ENCODE measurements around the gene LYSMD2.

Gene LYSMD2

DNA sequence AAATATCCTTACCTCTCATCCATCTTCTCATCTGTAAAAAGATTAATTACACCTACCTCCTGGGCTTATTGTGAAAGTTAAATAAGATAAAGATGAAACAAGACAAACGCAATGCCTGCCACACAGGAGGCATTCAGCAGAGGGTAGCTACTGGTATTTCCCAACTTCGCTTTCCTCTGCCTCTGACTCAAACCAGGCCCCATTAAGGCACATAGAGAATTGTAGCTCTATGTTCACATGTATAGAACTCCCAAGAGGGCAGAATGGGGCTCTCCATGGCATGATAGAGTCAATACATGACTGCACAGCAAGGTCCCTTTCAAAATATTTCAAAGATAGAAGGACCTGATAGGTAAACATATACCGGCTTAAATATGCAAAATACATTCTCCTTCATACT is 1.4 kb downstream of the LYSMD2 start:
- Histone ChIP-seq H3K4me3 (ENCODE audit: insufficient read depth, low read depth, low read length) (no peak overlapping the region), H3K27me3 (ENCODE audit: control insufficient read depth, insufficient read depth, low read length, poor library complexity, severe bottlenecking) (peaks cover 48% of the 10 kb centered on the region), H3K27ac (ENCODE audit: insufficient read depth, low read depth, low read length, poor library complexity, severe bottlenecking) (no peak overlapping the region), H3K36me3 (ENCODE audit: control insufficient read depth, insufficient read depth, low read length) (no peaks in the 10 kb centered on the region), H3K9me3 (ENCODE audit: control insufficient read depth, low read length) (no peaks in the 10 kb centered on the region), H3K4me1 (ENCODE audit: control insufficient read depth, insufficient read depth, low read length) (peaks cover 5% of the 10 kb centered on the region)
- WGBS, 2 experiments = 83 to 94% methylated on average over 2 to 3 of the region's 3 CpGs

DNA sequence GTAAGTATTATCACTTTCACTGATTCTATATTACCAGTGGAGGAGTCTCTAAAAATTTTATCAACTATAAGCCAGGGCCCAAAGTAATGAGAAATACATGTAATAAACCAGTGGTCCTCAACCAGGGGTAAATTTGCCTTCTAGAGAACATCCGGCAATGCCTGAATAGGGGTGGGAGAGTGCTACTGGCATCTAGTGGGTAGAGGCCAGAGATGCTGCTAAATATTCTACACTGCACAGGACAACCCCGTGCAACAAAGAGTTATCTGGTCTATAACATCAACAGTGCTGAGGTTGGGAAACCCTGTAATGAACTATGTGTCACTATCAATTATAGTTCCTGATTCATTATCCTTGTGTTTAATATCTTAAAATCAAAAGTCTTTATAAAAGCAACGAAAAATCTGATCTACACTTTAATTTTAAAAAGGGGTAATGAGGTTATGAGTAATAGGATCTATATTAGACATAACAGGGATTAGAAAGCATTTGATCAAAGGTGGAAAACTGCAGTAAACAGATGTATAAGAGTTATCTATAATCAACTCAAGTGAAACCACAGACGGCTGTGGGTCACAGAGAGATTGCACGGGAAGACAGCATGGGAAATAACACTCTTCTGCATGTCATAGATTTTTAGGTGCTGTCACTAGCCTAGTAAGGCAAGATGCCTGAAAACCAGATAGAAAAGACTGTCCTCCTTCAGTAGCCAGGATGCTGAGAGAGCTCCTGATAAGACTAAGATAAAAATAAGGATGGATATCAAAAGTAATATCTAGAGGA is 2.0 kb downstream of the LYSMD2 start:
- Histone ChIP-seq H3K27ac (ENCODE audit: insufficient read depth, low read depth, low read length, poor library complexity, severe bottlenecking) (no peak overlapping the region), H3K36me3 (ENCODE audit: control insufficient read depth, insufficient read depth, low read length) (no peaks in the 10 kb centered on the region), H3K4me3 (ENCODE audit: insufficient read depth, low read depth, low read length) (no peak overlapping the region), H3K9me3 (ENCODE audit: control insufficient read depth, low read length) (no peaks in the 10 kb centered on the region), H3K27me3 (ENCODE audit: control insufficient read depth, insufficient read depth, low read length, poor library complexity, severe bottlenecking) (peaks cover 48% of the 10 kb centered on the region), H3K4me1 (ENCODE audit: control insufficient read depth, insufficient read depth, low read length) (peaks cover 5% of the 10 kb centered on the region)
- whole genome bisulfite sequencing, 2 experiments = 81 to 92% methylated on average over 4 to 5 of the region's 5 CpGs

DNA sequence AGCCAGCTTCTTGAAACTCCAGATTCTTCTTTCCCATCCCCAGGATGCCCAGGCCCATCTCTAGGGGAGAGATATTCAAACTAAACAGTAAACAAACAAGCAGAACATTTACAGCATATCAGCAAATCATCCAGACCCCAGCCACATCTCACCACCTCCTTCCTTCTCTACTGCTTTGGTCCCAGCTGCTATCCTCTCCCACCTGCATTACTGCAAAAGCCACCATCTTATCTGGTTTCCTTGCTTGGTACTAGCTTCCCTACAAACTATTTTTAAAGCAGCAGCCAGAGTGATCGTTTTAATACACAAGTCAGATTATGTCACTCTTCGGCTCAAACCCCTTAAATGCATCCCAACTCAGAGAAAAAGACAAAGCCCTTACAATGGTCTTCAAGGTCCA is 4.8 kb downstream of the LYSMD2 start:
- Histone ChIP-seq H3K27ac (ENCODE audit: insufficient read depth, low read depth, low read length, poor library complexity, severe bottlenecking) (no peak overlapping the region), H3K9me3 (ENCODE audit: control insufficient read depth, low read length) (no peaks in the 10 kb centered on the region), H3K4me1 (ENCODE audit: control insufficient read depth, insufficient read depth, low read length) (peaks cover 5% of the 10 kb centered on the region), H3K27me3 (ENCODE audit: control insufficient read depth, insufficient read depth, low read length, poor library complexity, severe bottlenecking) (peaks cover 26% of the 10 kb centered on the region), H3K4me3 (ENCODE audit: insufficient read depth, low read depth, low read length) (no peak overlapping the region), H3K36me3 (ENCODE audit: control insufficient read depth, insufficient read depth, low read length) (no peaks in the 10 kb centered on the region)
- 89 to 94% methylated on average over 2 of the region's 2 CpGs for WGBS, 2 experiments

DNA sequence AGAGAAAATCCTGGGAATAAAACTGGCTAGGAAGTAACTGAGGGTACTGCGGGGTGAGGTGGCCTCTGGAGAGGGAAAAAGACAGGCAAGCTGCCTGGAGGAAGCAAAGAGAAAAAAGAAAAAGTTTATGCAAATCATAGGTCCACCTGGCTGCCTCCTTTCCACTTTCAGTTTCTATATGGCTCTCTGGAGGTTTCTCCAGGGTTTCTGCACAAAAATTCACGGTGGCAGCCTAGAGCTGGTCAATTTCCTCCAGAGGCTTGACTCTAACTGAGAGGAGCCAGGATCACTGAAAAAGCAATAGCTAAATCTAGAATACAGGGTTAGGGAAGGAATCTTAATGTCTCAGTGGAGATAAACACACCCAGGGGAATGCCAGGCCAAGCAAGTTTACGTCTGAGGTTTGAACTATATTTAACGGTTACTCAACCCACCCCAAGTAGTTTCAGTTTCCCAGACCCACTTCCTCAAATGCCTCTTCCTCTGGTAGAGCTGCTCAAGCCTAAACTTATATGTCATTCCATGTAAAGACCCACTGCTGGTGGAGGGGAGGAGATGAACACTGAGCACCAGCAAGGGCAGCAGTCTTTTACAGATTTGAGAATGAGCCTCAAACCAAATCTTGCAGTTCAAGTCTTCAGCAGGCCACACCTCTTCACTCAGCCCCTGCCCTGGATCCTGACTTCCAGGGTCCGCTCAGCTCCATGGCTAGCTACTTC is 5.7 kb downstream of the LYSMD2 start:
- Histone ChIP-seq H3K4me3 (ENCODE audit: insufficient read depth, low read depth, low read length) (no peak overlapping the region), H3K27me3 (ENCODE audit: control insufficient read depth, insufficient read depth, low read length, poor library complexity, severe bottlenecking) (peaks cover 16% of the 10 kb centered on the region), H3K4me1 (ENCODE audit: control insufficient read depth, insufficient read depth, low read length) (peaks cover 7% of the 10 kb centered on the region), H3K9me3 (ENCODE audit: control insufficient read depth, low read length) (no peaks in the 10 kb centered on the region), H3K27ac (ENCODE audit: insufficient read depth, low read depth, low read length, poor library complexity, severe bottlenecking) (no peak overlapping the region), H3K36me3 (ENCODE audit: control insufficient read depth, insufficient read depth, low read length) (no peaks in the 10 kb centered on the region)
- WGBS, 2 experiments = 89 to 91% methylated on average over 5 of the region's 5 CpGs

DNA sequence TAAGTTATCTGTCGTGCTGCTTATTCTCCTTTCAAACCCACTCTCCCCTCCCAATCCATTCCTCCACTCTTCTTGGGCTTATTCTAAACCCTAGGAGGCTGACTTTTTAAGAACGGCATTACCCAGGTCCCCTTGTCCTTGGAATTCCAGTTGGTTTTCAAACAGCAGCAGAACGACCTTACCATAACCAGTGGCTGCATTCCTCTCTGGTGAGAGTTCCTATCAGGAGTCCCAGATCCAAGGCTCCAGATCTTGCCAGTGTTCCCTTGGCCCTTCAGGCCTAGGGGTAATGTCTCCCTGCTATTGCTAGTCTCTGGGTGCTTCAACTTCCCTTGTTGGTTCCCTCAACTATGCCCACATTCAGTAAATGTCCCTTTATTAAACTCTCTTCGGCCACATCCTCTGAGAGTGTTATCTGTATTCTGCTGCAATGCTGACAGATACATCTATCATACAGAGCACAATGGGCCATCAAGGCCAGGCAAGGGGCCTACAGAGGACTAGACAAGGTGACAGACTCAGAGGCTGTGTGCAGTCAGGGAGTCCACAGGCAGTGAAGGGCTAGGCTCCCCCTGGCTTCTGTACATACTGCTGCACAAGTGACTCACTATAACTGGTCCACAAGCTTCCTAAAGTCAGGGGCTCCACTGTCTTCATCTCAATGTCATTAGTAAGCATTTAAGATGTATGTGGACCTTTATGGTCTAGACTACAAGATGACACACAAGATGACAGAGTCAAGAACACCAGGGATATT is 10.1 kb downstream of the LYSMD2 start:
- no peak overlapping the region for H3K27ac ChIP-seq (ENCODE audit: insufficient read depth, low read depth, low read length, poor library complexity, severe bottlenecking)

DNA sequence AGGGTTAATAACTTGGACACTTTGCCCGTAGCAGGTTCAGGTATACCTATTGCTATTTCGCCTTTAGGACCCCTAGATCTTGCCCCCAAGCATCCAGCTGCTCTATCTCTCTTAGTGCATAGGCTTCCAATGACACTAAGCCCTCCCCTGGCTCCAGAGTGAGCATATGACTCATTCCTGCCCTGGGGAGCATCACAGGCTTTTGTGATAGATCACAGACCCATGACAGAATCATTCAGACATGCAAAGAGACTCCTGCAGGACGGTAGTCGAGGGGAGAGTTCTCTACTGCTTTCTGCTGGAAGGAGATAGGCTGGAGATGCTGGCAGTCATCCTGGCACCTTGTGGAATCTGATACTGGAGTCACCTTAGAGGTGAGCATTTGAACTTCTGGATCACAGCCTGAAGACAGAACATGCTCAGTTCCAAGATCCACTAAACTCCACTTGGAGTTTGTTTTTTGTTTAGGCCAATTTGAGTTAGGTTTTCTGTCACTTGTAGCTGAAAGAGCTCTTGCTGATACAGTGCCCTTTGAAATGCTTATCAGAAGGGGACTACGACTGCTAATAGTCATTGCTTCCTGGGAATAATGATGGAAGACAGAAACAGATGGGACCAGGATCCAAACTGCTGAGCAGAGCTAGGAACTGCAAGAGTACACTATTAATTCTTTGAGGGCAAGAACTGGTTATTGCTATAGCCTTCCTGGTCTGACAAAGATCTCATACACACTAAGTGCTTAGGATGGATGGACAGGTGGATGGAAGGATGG is 11.0 kb downstream of the LYSMD2 start:
- no peak overlapping the region for H3K27ac ChIP-seq (ENCODE audit: insufficient read depth, low read depth, low read length, poor library complexity, severe bottlenecking)
- peaks cover 10% of the 10 kb centered on the region for H3K4me1 ChIP-seq (ENCODE audit: control insufficient read depth, insufficient read depth, low read length)
- no peak overlapping the region for H3K4me3 ChIP-seq (ENCODE audit: insufficient read depth, low read depth, low read length)
- no peaks in the 10 kb centered on the region for H3K9me3 ChIP-seq (ENCODE audit: control insufficient read depth, low read length)
- 6 to 9% methylated on average over 5 of the region's 5 CpGs for WGBS, 2 experiments
- H3K27me3 ChIP-seq (ENCODE audit: control insufficient read depth, insufficient read depth, low read length, poor library complexity, severe bottlenecking) = no peaks in the 10 kb centered on the region
- H3K36me3 ChIP-seq (ENCODE audit: control insufficient read depth, insufficient read depth, low read length) = no peaks in the 10 kb centered on the region

More for the DNA sequence above, 10.1 kb downstream of the LYSMD2 start:
- Histone ChIP-seq H3K9me3 (ENCODE audit: control insufficient read depth, low read length) (no peaks in the 10 kb centered on the region), H3K27me3 (ENCODE audit: control insufficient read depth, insufficient read depth, low read length, poor library complexity, severe bottlenecking) (no peaks in the 10 kb centered on the region), H3K4me3 (ENCODE audit: insufficient read depth, low read depth, low read length) (no peak overlapping the region), H3K36me3 (ENCODE audit: control insufficient read depth, insufficient read depth, low read length) (no peaks in the 10 kb centered on the region), H3K4me1 (ENCODE audit: control insufficient read depth, insufficient read depth, low read length) (peaks cover 10% of the 10 kb centered on the region)
- WGBS, 2 experiments = 75 to 79% methylated on average over 4 of the region's 4 CpGs

DNA sequence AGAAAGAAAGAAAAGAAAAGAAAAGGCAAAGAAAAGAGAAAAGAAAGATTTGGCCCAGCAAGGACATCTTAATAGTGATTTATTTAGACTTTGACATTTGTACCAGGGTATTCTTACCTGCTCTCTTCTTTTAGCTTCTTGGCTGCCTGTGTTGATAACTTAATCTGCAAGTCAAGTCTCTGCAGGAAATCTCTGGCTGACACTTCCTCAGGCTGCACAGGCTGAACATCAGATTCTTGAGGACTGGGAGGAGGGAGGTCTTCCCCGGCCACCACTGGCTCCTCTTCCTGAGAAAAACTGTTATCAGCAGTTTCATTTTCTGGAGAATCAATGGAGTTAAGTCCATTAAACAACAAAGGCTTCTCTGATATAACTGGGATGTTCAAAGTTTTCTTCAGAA is 12.8 kb downstream of the LYSMD2 start:
- H3K27me3 ChIP-seq (ENCODE audit: control insufficient read depth, insufficient read depth, low read length, poor library complexity, severe bottlenecking) = no peaks in the 10 kb centered on the region
- no peaks in the 10 kb centered on the region for H3K9me3 ChIP-seq (ENCODE audit: control insufficient read depth, low read length)
- WGBS, 2 experiments = 31 to 50% methylated on average over 1 of the region's 1 CpG
- H3K36me3 ChIP-seq (ENCODE audit: control insufficient read depth, insufficient read depth, low read length) = no peaks in the 10 kb centered on the region
- no peak overlapping the region for H3K27ac ChIP-seq (ENCODE audit: insufficient read depth, low read depth, low read length, poor library complexity, severe bottlenecking)
- no peak overlapping the region for H3K4me3 ChIP-seq (ENCODE audit: insufficient read depth, low read depth, low read length)
- peaks cover 10% of the 10 kb centered on the region for H3K4me1 ChIP-seq (ENCODE audit: control insufficient read depth, insufficient read depth, low read length)

DNA sequence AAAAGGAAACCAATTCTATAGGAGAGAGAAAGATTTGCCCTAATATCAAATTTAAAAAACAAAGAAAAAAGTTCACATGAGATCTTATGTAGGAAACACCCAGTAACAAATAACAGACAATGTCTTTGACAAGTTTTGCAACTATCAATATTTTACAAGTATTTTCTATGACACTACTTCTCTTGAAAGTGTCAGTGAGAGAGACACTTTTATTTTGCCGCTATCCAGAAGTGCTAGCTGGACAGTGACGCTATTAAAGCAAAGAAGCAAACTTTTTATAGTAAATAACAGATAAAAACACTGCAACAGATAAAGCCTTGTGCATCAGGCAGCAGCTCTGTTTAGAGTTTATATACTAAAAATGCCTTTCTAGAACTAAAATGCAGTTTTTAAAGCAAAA is 13.3 kb downstream of the LYSMD2 start:
- Histone ChIP-seq H3K9me3 (ENCODE audit: control insufficient read depth, low read length) (no peaks in the 10 kb centered on the region), H3K27me3 (ENCODE audit: control insufficient read depth, insufficient read depth, low read length, poor library complexity, severe bottlenecking) (no peaks in the 10 kb centered on the region), H3K27ac (ENCODE audit: insufficient read depth, low read depth, low read length, poor library complexity, severe bottlenecking) (no peak overlapping the region), H3K4me3 (ENCODE audit: insufficient read depth, low read depth, low read length) (no peak overlapping the region), H3K36me3 (ENCODE audit: control insufficient read depth, insufficient read depth, low read length) (no peaks in the 10 kb centered on the region), H3K4me1 (ENCODE audit: control insufficient read depth, insufficient read depth, low read length) (peaks cover 10% of the 10 kb centered on the region)
- WGBS, 2 experiments = 88 to 95% methylated on average over 2 of the region's 2 CpGs

DNA sequence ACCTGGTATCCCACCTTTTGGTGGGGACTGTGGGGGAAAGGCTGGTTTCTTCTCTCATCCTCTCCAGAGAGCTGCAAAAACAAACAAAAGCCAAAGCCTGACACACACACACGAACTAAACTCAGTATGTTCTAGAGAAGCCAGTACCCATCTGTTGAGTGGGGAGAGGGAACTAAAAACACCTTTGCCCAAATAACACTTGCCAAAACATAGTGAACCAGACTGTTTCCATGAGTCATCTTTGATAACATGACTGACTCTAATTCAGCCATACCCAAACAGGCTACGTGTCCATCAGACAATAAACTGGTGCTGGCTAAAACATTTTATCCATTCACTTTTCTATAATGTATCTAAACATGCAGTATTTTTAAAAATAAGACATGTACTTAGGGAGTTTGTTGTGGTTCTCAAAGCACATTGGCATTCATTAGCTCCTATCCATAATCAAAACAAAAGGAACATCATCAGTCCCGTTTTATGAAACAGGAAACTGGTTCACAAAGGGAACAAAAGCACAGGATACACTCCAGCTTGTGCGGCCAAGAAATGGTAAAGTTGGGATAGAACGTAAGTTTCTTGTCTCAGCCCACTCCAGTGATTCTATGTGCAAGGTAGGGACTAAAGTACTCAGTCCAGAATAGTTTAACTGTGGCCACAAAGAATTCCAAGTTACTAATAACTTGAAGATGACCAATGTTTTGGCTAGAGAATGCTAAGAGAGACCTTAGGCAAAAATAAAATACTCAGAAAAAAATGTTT is 16.1 kb downstream of the LYSMD2 start:
- no peak overlapping the region for H3K4me3 ChIP-seq (ENCODE audit: insufficient read depth, low read depth, low read length)
- no peaks in the 10 kb centered on the region for H3K9me3 ChIP-seq (ENCODE audit: control insufficient read depth, low read length)
- peaks cover 5% of the 10 kb centered on the region for H3K4me1 ChIP-seq (ENCODE audit: control insufficient read depth, insufficient read depth, low read length)
- no peaks in the 10 kb centered on the region for H3K27me3 ChIP-seq (ENCODE audit: control insufficient read depth, insufficient read depth, low read length, poor library complexity, severe bottlenecking)
- H3K36me3 ChIP-seq (ENCODE audit: control insufficient read depth, insufficient read depth, low read length) = no peaks in the 10 kb centered on the region
- H3K27ac ChIP-seq (ENCODE audit: insufficient read depth, low read depth, low read length, poor library complexity, severe bottlenecking) = no peak overlapping the region
- 89 to 92% methylated on average over 4 to 5 of the region's 5 CpGs for WGBS, 2 experiments
